HG02840 (cell line): ENCODE measurements around the gene VCPKMT.
A peak's percentile ranks its signal among the peaks of the same experiment; 100 is the strongest.
"Not testable (repeated sequence)": the region's sequence is repeated elsewhere in the genome, so short reads cannot be mapped to it uniquely, and the experiment has no call there.

ENCODE experiments used
- ATAC-seq: cut with Tn5 transposase; IDR thresholded peaks from one replicate; pipeline ENCODE4 v1.9.1; 2021; ENCODE audit warnings: mild to moderate bottlenecking, moderate library complexity, moderate number of reproducible peaks; ENCODE audit not compliant: unreplicated experiment, low FRiP score

Gene VCPKMT

DNA sequence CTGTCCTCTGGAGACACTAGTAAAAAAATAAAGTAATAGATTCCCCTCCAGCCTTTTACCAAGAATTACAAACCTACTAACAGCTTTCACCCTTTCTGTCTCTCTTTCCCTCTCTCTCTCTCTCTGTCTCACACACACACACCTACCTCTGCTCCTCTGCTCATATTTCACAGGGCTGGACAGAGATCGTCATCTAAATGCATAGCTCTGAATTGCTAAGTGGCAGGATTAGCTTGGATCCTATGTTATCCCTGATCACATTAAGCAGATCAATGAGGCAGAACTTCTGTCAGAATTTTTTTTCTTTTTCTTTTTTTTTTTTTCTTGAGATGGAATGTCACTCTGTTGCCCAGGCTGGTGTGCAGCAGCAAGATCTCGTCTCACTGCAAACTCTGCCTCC lies 22.9 kb downstream of the VCPKMT start:
- ATAC-seq = no peak

DNA sequence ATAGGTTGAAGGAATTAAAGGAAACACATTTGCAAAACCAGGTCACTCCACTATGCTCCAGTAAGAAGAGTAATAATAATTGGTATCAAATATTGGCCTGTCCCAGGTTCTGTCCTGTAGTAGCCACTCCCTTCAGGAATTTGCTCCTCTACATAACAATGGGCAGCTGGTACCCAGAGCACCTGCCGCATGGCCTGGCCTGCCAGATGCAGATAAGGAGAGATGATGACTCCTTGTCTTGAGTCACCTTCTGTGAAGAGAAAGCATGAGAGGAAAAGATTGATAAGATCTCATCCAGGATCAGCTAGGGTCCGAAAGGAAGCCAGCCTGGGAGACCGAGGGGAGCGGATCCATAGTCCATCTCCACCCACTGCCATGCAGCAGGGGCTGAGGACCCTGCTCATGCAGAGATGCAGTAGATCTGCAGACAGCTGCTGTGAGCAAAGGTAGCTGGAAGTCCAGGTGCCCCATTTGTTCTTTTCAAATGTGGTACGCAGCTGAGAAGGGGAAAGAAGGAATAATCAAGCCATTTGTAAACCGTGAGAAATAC lies 24.3 kb downstream of the VCPKMT start:
- ATAC-seq = no peak

DNA sequence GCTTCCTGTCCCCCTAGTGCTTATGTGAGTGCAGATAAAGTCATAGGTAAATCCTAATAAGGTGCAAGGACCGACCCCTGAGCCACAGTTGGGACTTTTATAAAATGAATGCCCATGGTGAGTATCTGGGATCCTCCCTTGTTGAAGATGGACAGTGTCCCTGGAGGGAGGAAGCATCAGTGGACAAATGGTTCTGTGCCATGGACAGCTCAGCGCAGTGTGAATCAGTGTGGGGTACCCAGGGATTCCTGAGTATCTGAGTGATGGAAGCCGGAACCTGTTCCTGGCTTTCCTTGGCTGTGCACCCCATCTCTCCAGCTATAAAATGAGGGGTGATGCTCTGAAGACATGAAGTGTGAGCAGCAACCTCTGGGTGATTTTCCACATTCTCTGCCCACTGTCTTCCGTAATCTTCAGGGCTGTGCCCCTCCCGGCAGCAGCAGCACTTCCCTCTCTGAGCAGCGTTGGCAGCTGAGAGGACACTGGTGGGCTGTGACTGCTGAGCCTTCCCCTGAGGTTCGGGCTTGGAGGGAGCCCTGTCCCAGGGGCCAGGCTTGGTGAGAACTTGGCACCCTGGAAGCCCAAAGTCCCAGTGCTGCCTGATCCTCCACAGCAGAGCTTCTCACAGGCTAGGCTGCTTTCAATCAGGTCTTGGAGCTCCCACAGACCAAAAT lies 25.0 kb downstream of the VCPKMT start:
- ATAC-seq = no peak

DNA sequence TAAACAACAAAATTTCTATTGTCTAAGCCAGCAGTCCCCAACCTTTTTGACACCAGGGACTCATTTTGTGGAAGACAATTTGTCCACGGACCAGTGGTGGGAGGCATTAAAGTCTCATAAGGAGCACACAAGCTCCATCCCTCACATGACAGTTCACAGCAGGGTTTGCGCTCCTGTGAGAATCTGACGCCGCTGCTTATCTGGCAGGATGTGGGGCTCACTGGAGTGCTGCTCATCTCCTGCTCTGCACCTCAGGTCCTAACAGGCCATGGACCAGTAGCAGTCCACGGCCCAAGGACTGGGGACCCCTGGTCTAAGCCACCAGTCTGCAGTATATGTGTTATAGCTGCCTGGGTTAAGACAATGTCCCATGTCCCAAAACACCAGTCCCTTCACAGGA lies 27.2 kb downstream of the VCPKMT start:
- ATAC-seq = no peak

GRCh38 chr14:50088731-50089130 lies 27.6 kb downstream of the VCPKMT start:
- ATAC-seq = no peak

DNA sequence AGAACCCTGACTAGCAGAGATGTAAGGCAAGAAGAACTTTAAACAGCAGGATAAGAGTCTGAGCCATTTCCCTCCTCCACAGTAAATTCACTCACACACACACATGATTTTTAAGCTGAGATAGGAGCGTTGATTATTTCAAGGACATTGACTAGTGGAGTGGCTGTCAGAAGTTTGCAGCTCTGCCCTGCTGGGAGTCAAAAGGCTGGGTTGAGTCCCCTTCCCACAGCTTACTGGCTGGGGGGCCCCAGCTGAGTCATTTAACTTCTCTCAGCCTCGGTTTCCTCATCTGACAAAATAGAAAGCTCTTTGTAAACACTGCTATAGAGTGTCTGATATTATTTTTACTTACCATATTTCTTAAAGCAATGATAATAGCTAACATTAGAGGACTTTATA lies 28.3 kb downstream of the VCPKMT start:
- ATAC-seq = no peak

GRCh38 chr14:50087341-50088116 lies 28.8 kb downstream of the VCPKMT start:
- ATAC-seq = no peak

GRCh38 chr14:50086321-50086711 lies 30.1 kb downstream of the VCPKMT start:
- ATAC-seq = no peak

DNA sequence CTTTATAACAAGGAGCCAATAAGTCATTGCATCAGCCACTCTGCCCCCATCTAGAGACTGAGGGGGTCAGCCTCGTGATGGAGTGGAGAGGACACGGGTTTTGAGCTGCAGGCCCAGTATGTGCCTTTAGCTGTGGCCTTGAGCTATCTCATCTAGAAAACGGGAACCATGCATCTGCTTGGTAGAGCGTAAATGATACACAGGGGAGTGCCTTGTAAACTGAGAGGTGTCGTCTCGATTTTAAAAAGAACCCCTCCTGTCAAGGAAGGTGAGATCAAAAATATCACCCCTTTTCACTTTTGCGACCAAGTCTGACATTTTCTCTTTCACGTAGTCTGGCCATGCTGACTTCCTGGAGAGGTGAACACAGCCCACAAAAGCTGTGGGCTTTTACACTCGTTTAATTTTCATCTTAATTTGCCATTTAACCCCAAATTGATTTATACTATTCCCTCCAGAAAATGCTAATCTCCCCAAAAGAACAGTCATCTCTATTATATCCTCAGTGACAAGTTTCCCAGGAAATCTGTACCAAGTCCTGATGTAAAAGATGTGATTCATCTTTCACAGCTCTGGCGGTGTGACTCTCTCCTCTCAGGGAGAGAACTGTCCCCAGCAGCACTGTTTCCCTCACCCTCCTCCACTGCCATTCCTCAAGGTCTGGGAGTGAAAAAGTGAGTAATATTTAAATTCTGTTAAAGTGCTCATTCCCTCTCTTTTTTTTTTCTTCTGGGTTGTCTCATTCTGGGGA lies 30.6 kb downstream of the VCPKMT start:
- ATAC-seq = peak; percentile 46

GRCh38 chr14:50084666-50085065 lies 31.7 kb downstream of the VCPKMT start:
- ATAC-seq = no peak

GRCh38 chr14:50083467-50084337 lies 32.7 kb downstream of the VCPKMT start:
- ATAC-seq = peak; percentile 34

DNA sequence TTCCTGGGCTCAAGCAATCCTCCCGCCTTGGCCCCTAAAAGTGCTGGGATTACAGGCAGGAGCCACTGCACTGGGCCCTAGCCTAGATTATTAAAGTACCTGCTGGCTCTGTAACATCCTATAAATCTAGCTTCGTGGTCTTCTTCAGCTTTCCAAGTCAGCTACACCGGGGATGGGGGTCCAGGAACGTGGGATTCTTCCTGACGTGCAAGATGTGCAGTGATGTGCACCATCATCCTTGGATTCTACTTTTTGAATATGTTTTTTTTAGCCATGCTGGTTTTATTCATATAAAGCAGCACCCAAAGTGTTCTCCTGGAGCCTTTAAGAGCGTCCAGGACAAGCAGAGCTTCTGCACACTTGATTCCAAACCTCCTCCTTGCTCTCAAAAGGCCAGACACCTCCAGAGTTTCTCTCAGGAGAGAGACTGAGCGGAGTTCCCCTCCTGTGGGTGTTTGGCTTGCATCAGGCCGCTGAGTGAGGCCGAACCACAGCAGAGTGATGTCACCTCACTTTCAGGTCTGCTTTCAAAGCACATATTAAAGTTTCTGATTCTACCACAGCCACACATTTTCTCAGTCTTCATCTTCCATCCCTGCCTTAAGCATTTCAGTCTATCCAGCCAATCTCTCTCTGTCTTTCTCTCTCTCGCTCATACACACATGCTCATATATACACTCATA lies 33.4 kb downstream of the VCPKMT start:
- peak; percentile 68 for ATAC-seq

- no peak for ATAC-seq
These were observed 34.0 kb downstream of the VCPKMT start for GRCh38 chr14:50082308-50082742.

DNA sequence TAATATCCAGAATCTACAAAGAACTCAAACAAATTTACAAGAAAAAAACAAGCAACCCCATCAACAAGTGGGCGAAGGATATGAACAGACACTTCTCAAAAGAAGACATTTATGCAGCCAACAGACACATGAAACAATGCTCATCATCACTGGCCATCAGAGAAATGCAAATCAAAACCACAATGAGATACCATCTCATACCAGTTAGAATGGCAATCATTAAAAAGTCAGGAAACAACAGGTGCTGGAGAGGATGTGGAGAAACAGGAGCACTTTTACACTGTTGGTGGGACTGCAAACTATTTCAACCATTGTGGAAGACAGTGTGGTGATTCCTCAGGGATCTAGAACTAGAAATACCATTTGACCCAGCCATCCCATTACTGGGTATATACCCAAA lies 37.3 kb downstream of the VCPKMT start:
- ATAC-seq = not testable (repeated sequence)

DNA sequence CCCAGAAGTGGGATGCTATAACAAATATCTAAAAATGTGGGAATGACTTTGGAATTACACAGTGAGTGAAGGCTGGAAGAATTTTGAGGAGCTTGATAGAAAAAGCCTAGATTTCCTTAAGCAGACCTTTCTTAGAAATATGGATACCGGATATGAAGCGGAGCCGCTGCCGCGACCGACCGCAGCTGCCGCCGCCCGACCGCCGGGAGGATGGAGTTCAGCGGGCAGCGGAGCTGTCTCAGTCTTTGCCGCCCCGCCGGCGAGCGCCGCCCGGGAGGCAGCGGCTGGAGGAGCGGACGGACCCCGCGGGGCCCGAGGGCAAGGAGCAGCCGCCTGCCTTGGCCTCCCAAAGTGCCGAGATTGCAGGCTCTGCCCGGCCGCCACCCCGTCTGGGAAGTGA lies 42.7 kb downstream of the VCPKMT start:
- ATAC-seq = not testable (repeated sequence)

DNA sequence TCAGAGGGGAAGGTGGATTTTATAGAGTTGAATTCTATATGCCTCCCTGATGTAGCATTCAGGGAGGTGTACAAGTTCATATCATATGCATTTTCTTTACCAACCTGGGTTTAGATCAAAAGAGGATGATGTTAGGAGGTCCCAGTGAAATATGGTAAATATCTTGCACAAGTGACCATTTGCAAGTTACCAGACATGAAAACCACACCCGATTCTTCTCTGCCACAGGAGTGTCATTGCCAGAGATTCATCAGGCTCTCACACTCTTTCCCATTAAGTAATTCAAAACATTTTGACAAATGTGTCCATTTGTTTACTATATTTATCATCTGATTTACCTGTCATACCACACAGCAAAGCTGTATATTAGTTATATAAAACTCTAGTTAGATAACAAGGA lies 44.0 kb downstream of the VCPKMT start:
- ATAC-seq = no peak

- no peak for ATAC-seq
These were observed 45.4 kb downstream of the VCPKMT start for GRCh38 chr14:50070840-50071548.

DNA sequence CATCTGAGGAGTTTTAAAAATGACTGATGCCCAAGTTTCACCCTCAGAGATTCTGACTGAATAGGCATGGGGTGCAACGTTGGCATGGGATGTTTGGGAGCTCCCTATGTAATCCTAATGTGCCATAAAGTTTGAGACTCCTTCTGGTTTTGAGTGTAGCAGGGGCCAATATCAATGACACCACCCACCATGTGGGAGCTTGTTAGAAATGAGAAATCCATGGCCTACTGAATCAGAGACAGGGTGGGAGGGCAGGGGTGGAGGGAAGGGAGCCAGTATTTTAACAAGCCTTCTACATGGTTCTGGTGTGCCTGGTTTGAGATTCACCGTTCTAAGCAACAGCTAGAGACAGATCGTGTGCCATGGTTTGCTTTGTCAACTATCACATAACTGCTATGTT lies 46.1 kb downstream of the VCPKMT start:
- ATAC-seq = no peak

- no peak for ATAC-seq
These were observed 47.0 kb downstream of the VCPKMT start for GRCh38 chr14:50069325-50069724.
